GM12801 (cell line): Measurements from ENCODE around the gene PSMB8.

Experiments used
- CTCF ChIP-seq: IDR thresholded peaks from one replicate; pipeline ENCODE4 v1.5.1; 2011; ENCODE audit warnings: control low read depth; ENCODE audit not compliant: insufficient read length; ENCODE audit errors: extremely low read depth

PSMB8 gene

DNA sequence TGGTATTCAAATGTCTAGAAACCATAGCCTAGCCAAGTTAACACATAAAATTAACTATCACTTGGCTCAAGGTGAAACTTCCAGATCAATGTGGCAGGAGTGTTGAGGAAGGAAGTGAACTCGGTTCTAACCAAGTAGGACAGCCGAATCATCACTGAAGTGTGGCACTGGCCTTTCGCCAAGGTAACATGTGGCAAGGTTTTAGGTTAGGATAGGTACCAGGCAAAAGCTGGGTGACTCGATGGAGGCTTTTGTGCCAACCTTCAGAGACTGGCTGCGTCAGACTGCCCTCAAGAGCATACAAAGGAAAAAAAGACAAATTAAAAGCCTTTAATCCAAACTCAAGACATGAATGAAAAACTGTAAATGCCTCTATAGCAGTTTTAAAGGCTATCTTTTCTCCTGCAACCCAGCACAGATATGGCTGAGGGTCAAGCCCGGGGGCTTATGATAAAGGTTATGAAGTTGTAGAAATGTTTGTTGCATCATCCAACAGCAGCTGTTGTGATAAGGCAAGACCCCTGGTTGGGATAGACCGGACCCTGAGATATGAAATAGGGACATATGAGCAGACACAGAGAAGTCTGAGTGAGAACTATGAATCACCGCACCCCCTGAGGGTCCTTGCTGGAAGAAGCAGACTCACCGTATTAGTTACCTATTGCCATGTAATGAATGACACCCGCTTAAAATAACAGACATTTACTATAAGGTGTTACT lies 22.0 kb upstream of the PSMB8 start:
- no peak for TF ChIP-seq CTCF

GRCh38 chr6:32862725-32863124 lies 18.9 kb upstream of the PSMB8 start:
- TF ChIP-seq CTCF: no peak

GRCh38 chr6:32860674-32861073 lies 16.8 kb upstream of the PSMB8 start:
- no peak for TF ChIP-seq CTCF

DNA sequence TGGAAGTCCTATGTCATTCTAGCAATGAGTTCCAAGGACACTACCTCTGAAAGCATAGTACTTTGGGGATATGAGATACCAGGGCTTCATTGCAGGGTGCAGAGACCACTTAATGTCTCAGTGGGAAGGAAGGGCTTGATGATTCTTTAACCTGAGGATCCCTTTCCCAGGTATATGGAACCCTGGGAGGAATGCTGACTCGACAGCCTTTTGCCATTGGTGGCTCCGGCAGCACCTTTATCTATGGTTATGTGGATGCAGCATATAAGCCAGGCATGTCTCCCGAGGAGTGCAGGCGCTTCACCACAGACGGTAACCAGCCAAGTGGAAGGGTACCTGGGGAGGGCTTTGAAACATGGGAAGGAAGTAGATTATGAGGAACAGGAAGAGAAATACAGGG lies 14.3 kb upstream of the PSMB8 start:
- no peak for TF ChIP-seq CTCF

DNA sequence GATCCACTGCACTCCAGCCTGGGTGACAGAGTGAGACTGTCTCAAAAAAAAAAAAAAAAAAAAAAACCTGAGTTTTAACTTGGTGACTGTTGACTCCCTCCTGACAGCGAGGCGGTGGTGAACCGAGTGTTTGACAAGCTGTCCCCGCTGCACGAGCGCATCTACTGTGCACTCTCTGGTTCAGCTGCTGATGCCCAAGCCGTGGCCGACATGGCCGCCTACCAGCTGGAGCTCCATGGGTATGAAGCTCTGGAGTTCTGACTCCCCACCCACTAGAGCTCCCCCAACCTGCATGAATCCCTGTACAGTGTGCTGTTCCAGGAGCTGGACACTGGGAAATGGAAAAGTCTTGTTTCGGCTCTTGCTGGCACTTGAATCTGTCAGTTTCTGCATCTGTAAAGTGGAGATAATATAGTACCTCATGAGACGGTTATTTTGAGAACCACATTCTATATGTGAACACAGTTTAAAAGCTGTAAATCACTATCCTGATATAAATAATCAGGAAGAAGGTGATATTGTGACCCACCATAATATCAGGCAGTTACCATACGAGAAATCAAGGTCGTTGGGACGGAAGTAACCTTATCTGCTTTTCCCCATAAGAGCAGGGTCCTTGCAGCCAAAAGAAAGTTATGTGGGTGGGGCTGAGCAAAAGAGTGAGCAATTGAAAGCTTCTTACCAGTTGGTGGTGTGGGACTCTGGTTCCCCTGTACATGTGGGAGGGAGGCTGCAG lies 13.5 kb upstream of the PSMB8 start:
- no peak for TF ChIP-seq CTCF

DNA sequence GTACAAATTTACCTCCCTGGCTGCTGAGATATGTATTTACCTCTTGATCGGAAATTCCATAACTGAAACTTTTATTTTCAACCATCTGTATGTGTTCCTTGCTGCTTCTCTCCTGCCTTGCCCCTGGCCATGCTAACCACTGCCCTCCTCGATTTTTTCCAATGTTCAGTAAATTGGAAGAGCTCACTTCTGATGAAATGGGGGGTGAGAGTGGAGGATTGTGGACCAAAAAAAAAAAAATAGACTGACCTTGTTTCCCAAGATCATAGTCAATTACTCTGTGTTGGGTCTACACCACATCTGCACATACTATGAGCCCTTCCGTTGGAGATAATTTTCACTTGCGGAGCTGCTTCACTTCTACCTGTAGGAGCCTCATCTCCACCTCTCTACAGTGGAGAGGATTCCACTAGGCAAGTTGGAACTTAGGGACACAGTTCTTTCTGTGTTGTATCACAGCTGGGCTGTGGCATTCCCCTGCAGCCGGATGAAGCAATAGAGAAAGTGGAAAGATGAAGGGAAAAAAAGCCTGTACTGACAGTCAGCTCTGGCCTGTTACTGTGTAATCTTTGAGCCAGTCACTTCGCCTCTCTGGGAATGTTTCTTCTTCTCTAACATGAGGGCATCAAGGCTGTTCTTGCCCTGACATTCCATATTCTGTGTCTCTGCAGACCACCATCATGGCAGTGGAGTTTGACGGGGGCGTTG lies 11.8 kb upstream of the PSMB8 start:
- no peak for TF ChIP-seq CTCF

- no peak for TF ChIP-seq CTCF
Observed at GRCh38 chr6:32854376-32855178, 10.7 kb upstream of the PSMB8 start.
